GM12878 (cell line): ENCODE measurements around the gene MDM1. TPM values are rescaled to one million over a fixed set of nuclear protein-coding genes. Genes with fewer than 3 reads are reported as not detected.

Experiments used
- ASH2L ChIP-seq: fragments of 300-600, 200-600 bp; sonication (generic); IDR thresholded peaks from 2 replicates; pipeline ENCODE4 v1.6.1; 2017; ENCODE audit warnings: low read depth, mild to moderate bottlenecking, borderline replicate concordance
- BACH1 ChIP-seq: fragments of 450-650 bp; IDR thresholded peaks from 2 replicates; pipeline ENCODE4 v1.6.1; 2017; ENCODE audit warnings: mild to moderate bottlenecking, borderline replicate concordance
- CBX5 ChIP-seq: sonication (generic); IDR thresholded peaks from 2 replicates; pipeline ENCODE4 v1.6.1; 2016; ENCODE audit warnings: low read depth, moderate library complexity, mild to moderate bottlenecking, inconsistent platforms
- CHD1 ChIP-seq: IDR thresholded peaks from 2 replicates; pipeline ENCODE4 v1.6.1; 2012; ENCODE audit warnings: low read depth, low read length, improper control_type of control experiment
- LARP7 ChIP-seq: fragments of 450-650 bp; IDR thresholded peaks from 2 replicates; pipeline ENCODE4 v1.6.1; 2017; ENCODE audit warnings: mild to moderate bottlenecking
- MTA3 ChIP-seq: IDR thresholded peaks from 2 replicates; pipeline ENCODE4 v1.6.1; 2012; ENCODE audit warnings: low read length, inconsistent platforms, borderline replicate concordance
- MYC ChIP-seq: IDR thresholded peaks from 2 replicates; pipeline ENCODE4 v1.6.1; 2011; ENCODE audit warnings: mild to moderate bottlenecking, low read length, moderate library complexity, inconsistent platforms; ENCODE audit not compliant: insufficient read depth, insufficient replicate concordance, insufficient read length, severe bottlenecking
- POLR2AphosphoS5 ChIP-seq: IDR thresholded peaks from 2 replicates; pipeline ENCODE4 v1.6.1; 2011; ENCODE audit warnings: mild to moderate bottlenecking, low read length, inconsistent platforms
- RCOR1 ChIP-seq: conservative IDR thresholded peaks from 2 replicates; pipeline ENCODE4 v1.6.1; 2012; ENCODE audit warnings: low read depth, low read length, improper control_type of control experiment
- SMAD1 ChIP-seq: fragments of 450-650 bp; IDR thresholded peaks from 2 replicates; pipeline ENCODE4 v1.6.1; 2018; ENCODE audit warnings: mild to moderate bottlenecking, low read depth; ENCODE audit not compliant: partially characterized antibody
- SP1 ChIP-seq: IDR thresholded peaks from one replicate; pipeline ENCODE4 v1.6.1; 2011; ENCODE audit warnings: low read depth, low read length
- SPI1 ChIP-seq: IDR thresholded peaks from 2 replicates; pipeline ENCODE4 v1.6.1; 2011; ENCODE audit warnings: low read depth, mild to moderate bottlenecking, low read length, moderate library complexity, borderline replicate concordance; ENCODE audit not compliant: insufficient read depth
- SREBF2 ChIP-seq: IDR thresholded peaks from 2 replicates; pipeline ENCODE4 v1.6.1; 2012; ENCODE audit warnings: mild to moderate bottlenecking, low read length
- TCF3 ChIP-seq: IDR thresholded peaks from 2 replicates; pipeline ENCODE4 v1.6.1; 2012; ENCODE audit warnings: low read depth, mild to moderate bottlenecking, low read length, borderline replicate concordance; ENCODE audit not compliant: insufficient read depth
- YBX1 ChIP-seq: fragments of 450-650 bp; IDR thresholded peaks from 2 replicates; pipeline ENCODE4 v1.6.1; 2016; ENCODE audit warnings: antibody characterized with exemption
- ZNF24 ChIP-seq: fragments of 450-650 bp; IDR thresholded peaks from 2 replicates; pipeline ENCODE4 v1.6.1; 2017; ENCODE audit warnings: antibody characterized with exemption, mild to moderate bottlenecking
- polyA plus RNA-seq, 11 experiments: library from polyadenylated mRNA; depleted of rRNA in 4 of 11; unstranded in 6 of 11; stranded (reverse) in 5 of 11; fragments of >200 nt; fragmentation: Nextera tagmentation in 4 of 11; fragmentation: Illumina TruSeq in 1 of 11; extraction: Ambion mirVana in 4 of 11; extraction: Trizol in 1 of 11; gene quantifications; 1 replicate in 1 of 11; 2 replicates in 10 of 11; pipeline versions ENCODE4 v1.2.1 to v1.2.3, GENCODE V29; 2011 to 2016; ENCODE audit warnings: inconsistent platforms in 2 of 11, missing spikeins in 2 of 11, low read depth in 1 of 11
- total RNA-seq, 4 experiments: library from RNA; depleted of rRNA in 3 of 4; stranded (reverse); fragments of >200 nt in 3 of 4; fragmentation: Illumina TruSeq in 1 of 4; extraction: Trizol in 1 of 4; gene quantifications; 2 replicates each; pipeline versions ENCODE4 v1.2.1 to v1.2.3, GENCODE V29; 2013 to 2021
- TF ChIP-seq, protein P1 (sequence below): fragments of 150-350 bp; IDR thresholded peaks from 2 replicates; pipeline ENCODE4 v1.6.1; 2016; ENCODE audit warnings: low read depth, low read length
- TF ChIP-seq, protein P2 (sequence below): fragments of 450-650 bp; formaldehyde crosslinking; IDR thresholded peaks from 2 replicates; pipeline ENCODE4 v1.4.0; 2020; ENCODE audit warnings: mild to moderate bottlenecking, moderate library complexity
- TF ChIP-seq, protein P3 (sequence below): fragments of 450-650 bp; IDR thresholded peaks from 2 replicates; pipeline ENCODE4 v1.6.1; 2017; ENCODE audit warnings: borderline replicate concordance

MDM1 gene
- total and polyA plus RNA-seq, 10 of the 15 experiments (the other 5 are each of a cell fraction or from before 2014, with no cell fraction given), result 10.1 to 25.3 (median 16.5) TPM

DNA sequence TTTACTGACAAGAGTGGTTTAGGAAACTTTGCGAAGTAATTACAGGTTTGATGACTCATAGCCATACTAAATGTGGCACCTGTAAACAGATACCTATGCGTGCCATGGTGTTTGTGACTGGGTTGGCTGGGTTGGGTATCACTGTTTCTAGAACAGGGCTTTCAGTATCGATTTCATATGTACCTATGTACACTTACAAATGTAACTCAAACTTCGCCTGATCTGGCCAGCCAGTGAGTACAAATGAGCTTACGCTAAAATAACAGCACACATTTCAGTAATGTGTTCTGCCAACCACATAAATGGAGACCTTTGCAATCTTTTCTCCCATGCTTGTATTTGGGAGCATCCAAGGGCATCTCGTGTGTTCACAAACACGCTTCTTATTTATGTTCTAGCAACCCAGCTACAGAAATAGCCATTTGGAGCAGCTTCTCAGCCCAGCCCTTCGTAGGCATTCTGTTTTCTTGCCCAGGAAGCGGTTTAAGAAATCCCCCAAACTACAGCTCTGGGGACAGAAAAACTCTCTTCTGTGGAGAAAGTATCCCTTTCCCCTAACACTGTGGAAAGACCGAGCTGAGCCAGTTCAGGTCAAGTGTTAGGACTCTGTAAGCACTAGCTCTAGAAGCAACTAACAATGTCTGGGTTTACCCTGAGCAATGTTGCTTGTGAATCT, 42.3 kb upstream of the MDM1 start (continued):
- TF ChIP-seq ASH2L (peak; percentile 83; the same call in 1 of the 2 replicates), MYC (no peak), ZNF24 (0 out of 2 replicates have a peak, but pooled peaks have one; percentile 91), TCF3 (peak; percentile 93), CBX5 (peak; percentile 39; the same call in 1 of the 2 replicates), POLR2AphosphoS5 (no peak), CHD1 (no peak), SP1 (peak; percentile 85), LARP7 (no peak; the same call in 1 of the 2 replicates), MTA3 (peak; percentile 100), BACH1 (peak; percentile 88; the same call in 1 of the 2 replicates), YBX1 (no peak), RCOR1 (0 out of 2 replicates have a peak, but pooled peaks have one; percentile 26), SREBF2 (no peak), SPI1 (no peak), SMAD1 (no peak)
- TF ChIP-seq, protein P1, sequence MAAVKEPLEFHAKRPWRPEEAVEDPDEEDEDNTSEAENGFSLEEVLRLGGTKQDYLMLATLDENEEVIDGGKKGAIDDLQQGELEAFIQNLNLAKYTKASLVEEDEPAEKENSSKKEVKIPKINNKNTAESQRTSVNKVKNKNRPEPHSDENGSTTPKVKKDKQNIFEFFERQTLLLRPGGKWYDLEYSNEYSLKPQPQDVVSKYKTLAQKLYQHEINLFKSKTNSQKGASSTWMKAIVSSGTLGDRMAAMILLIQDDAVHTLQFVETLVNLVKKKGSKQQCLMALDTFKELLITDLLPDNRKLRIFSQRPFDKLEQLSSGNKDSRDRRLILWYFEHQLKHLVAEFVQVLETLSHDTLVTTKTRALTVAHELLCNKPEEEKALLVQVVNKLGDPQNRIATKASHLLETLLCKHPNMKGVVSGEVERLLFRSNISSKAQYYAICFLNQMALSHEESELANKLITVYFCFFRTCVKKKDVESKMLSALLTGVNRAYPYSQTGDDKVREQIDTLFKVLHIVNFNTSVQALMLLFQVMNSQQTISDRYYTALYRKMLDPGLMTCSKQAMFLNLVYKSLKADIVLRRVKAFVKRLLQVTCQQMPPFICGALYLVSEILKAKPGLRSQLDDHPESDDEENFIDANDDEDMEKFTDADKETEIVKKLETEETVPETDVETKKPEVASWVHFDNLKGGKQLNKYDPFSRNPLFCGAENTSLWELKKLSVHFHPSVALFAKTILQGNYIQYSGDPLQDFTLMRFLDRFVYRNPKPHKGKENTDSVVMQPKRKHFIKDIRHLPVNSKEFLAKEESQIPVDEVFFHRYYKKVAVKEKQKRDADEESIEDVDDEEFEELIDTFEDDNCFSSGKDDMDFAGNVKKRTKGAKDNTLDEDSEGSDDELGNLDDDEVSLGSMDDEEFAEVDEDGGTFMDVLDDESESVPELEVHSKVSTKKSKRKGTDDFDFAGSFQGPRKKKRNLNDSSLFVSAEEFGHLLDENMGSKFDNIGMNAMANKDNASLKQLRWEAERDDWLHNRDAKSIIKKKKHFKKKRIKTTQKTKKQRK, result no peak
- TF ChIP-seq, protein P2, sequence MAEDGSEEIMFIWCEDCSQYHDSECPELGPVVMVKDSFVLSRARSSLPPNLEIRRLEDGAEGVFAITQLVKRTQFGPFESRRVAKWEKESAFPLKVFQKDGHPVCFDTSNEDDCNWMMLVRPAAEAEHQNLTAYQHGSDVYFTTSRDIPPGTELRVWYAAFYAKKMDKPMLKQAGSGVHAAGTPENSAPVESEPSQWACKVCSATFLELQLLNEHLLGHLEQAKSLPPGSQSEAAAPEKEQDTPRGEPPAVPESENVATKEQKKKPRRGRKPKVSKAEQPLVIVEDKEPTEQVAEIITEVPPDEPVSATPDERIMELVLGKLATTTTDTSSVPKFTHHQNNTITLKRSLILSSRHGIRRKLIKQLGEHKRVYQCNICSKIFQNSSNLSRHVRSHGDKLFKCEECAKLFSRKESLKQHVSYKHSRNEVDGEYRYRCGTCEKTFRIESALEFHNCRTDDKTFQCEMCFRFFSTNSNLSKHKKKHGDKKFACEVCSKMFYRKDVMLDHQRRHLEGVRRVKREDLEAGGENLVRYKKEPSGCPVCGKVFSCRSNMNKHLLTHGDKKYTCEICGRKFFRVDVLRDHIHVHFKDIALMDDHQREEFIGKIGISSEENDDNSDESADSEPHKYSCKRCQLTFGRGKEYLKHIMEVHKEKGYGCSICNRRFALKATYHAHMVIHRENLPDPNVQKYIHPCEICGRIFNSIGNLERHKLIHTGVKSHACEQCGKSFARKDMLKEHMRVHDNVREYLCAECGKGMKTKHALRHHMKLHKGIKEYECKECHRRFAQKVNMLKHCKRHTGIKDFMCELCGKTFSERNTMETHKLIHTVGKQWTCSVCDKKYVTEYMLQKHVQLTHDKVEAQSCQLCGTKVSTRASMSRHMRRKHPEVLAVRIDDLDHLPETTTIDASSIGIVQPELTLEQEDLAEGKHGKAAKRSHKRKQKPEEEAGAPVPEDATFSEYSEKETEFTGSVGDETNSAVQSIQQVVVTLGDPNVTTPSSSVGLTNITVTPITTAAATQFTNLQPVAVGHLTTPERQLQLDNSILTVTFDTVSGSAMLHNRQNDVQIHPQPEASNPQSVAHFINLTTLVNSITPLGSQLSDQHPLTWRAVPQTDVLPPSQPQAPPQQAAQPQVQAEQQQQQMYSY (CRISPR knock-in tag), result no peak
- TF ChIP-seq, protein P3, sequence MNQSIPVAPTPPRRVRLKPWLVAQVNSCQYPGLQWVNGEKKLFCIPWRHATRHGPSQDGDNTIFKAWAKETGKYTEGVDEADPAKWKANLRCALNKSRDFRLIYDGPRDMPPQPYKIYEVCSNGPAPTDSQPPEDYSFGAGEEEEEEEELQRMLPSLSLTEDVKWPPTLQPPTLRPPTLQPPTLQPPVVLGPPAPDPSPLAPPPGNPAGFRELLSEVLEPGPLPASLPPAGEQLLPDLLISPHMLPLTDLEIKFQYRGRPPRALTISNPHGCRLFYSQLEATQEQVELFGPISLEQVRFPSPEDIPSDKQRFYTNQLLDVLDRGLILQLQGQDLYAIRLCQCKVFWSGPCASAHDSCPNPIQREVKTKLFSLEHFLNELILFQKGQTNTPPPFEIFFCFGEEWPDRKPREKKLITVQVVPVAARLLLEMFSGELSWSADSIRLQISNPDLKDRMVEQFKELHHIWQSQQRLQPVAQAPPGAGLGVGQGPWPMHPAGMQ, result no peak
